ENCODE data around the gene PNPLA6.

The PNPLA6 gene

GRCh38 chr19:7602935-7603497 lies 67.5 kb downstream of the PNPLA6 start:
- no peak for TF ChIP-seq CTCF (IDR thresholded peaks at IDR 0.05; ENCODE audit: control insufficient read depth, insufficient read depth, low read depth, low read length, missing control alignments)
- DNase-seq (ENCODE audit: low read depth), result no peak
- no peak overlapping the region for H3K4me3 ChIP-seq (ENCODE audit: control insufficient read depth, low read depth, low read length)

- no peak for DNase-seq (ENCODE audit: low read depth)
- TF ChIP-seq CTCF (IDR thresholded peaks at IDR 0.05; ENCODE audit: control insufficient read depth, insufficient read depth, low read depth, low read length, missing control alignments), result no peak
- no peak overlapping the region for H3K4me3 ChIP-seq (ENCODE audit: control insufficient read depth, low read depth, low read length)
Observed at GRCh38 chr19:7603919-7604318, 68.4 kb downstream of the PNPLA6 start.

- H3K4me3 ChIP-seq (ENCODE audit: control insufficient read depth, low read depth, low read length), result no peak overlapping the region
- DNase-seq (ENCODE audit: low read depth), result no peak
- TF ChIP-seq CTCF (IDR thresholded peaks at IDR 0.05; ENCODE audit: control insufficient read depth, insufficient read depth, low read depth, low read length, missing control alignments), result no peak
Observed at GRCh38 chr19:7605490-7606222, 70.1 kb downstream of the PNPLA6 start.

- DNase-seq (ENCODE audit: low read depth), result no peak
- no peak overlapping the region for H3K4me3 ChIP-seq (ENCODE audit: control insufficient read depth, low read depth, low read length)
- no peak for TF ChIP-seq CTCF (IDR thresholded peaks at IDR 0.05; ENCODE audit: control insufficient read depth, insufficient read depth, low read depth, low read length, missing control alignments)
Observed at GRCh38 chr19:7606289-7606688, 70.8 kb downstream of the PNPLA6 start.

GRCh38 chr19:7607212-7607873 lies 71.8 kb downstream of the PNPLA6 start:
- DNase-seq (ENCODE audit: low read depth), result no peak
- H3K4me3 ChIP-seq (ENCODE audit: control insufficient read depth, low read depth, low read length), result no peak overlapping the region
- TF ChIP-seq CTCF (IDR thresholded peaks at IDR 0.05; ENCODE audit: control insufficient read depth, insufficient read depth, low read depth, low read length, missing control alignments), result no peak

- no peak overlapping the region for H3K4me3 ChIP-seq (ENCODE audit: control insufficient read depth, low read depth, low read length)
- no peak for DNase-seq (ENCODE audit: low read depth)
- TF ChIP-seq CTCF (IDR thresholded peaks at IDR 0.05; ENCODE audit: control insufficient read depth, insufficient read depth, low read depth, low read length, missing control alignments), result no peak
Observed at GRCh38 chr19:7607874-7608560, 72.5 kb downstream of the PNPLA6 start.

All from AG09309 (cell line).